GDM1 (cell line): ENCODE results near the gene FANCG.

Experiments used
- DNase-seq: peaks from one replicate; lab custom pipeline; 2025; lab: John Stamatoyannopoulos, UW

The FANCG gene

GRCh38 chr9:35060548-35061207 lies 19.1 kb downstream of the FANCG start:
- no peak for DNase-seq

- DNase-seq: no peak
Measured at GRCh38 chr9:35059438-35059837, 20.3 kb downstream of the FANCG start.

GRCh38 chr9:35057271-35057620 lies 22.5 kb downstream of the FANCG start:
- no peak for DNase-seq

- DNase-seq: no peak
Measured at GRCh38 chr9:35056571-35057270, 23.0 kb downstream of the FANCG start.

GRCh38 chr9:35054871-35055644 lies 24.7 kb downstream of the FANCG start:
- no peak for DNase-seq

GRCh38 chr9:35054185-35054835 lies 25.4 kb downstream of the FANCG start:
- no peak for DNase-seq

- DNase-seq: peak; percentile 2
Measured at GRCh38 chr9:35051069-35051967, 28.4 kb downstream of the FANCG start.

GRCh38 chr9:35048511-35048910 lies 31.2 kb downstream of the FANCG start:
- DNase-seq: no peak

GRCh38 chr9:35044071-35044470 lies 35.7 kb downstream of the FANCG start:
- no peak for DNase-seq

GRCh38 chr9:35042891-35043545 lies 36.7 kb downstream of the FANCG start:
- no peak for DNase-seq

- DNase-seq: no peak
Measured at GRCh38 chr9:35042081-35042604, 37.6 kb downstream of the FANCG start.

- DNase-seq: no peak
Measured at GRCh38 chr9:35035851-35036701, 43.7 kb downstream of the FANCG start.

GRCh38 chr9:35033101-35033500 lies 46.6 kb downstream of the FANCG start:
- no peak for DNase-seq

GRCh38 chr9:35029852-35030251 lies 49.9 kb downstream of the FANCG start:
- no peak for DNase-seq

GRCh38 chr9:35029241-35029640 lies 50.5 kb downstream of the FANCG start:
- DNase-seq: no peak

GRCh38 chr9:35028341-35028740 lies 51.4 kb downstream of the FANCG start:
- no peak for DNase-seq

GRCh38 chr9:35027860-35028259 lies 51.9 kb downstream of the FANCG start:
- no peak for DNase-seq

- no peak for DNase-seq
Measured at GRCh38 chr9:35027374-35027773, 52.4 kb downstream of the FANCG start.

- no peak for DNase-seq
Measured at GRCh38 chr9:35026671-35027070, 53.1 kb downstream of the FANCG start.
